KMS-11 (cell line): ENCODE results near the gene RNF220.

Experiments
- H2AFZ ChIP-seq: fragments of 200-600 bp; sonication (generic); 2 replicates; pipeline ENCODE4 v1.6.1; 2016; ENCODE audit warnings: antibody characterized with exemption, mixed run types, low read depth
- H3K27ac ChIP-seq: fragments of 200-600 bp; sonication (generic); 2 replicates; pipeline ENCODE4 v1.6.1; 2016; ENCODE audit warnings: mild to moderate bottlenecking, mixed run types
- H3K27me3 ChIP-seq: fragments of 200-600 bp; sonication (generic); 2 replicates; pipeline ENCODE4 v1.6.1; 2017; ENCODE audit warnings: mild to moderate bottlenecking, low read depth, mixed run types, moderate library complexity; ENCODE audit not compliant: insufficient read depth
- H3K36me3 ChIP-seq: fragments of 200-600 bp; sonication (generic); 2 replicates; pipeline ENCODE4 v1.6.1; 2017; ENCODE audit warnings: mild to moderate bottlenecking, mixed run types; ENCODE audit not compliant: insufficient read depth
- H3K4me1 ChIP-seq: fragments of 200-600 bp; sonication (generic); 2 replicates; pipeline ENCODE4 v1.6.1; 2016; ENCODE audit warnings: mild to moderate bottlenecking, low read depth, mixed run types; ENCODE audit not compliant: poor library complexity, severe bottlenecking
- H3K4me2 ChIP-seq: fragments of 200-600 bp; sonication (generic); 2 replicates; pipeline ENCODE4 v1.7.0; 2016; ENCODE audit warnings: mild to moderate bottlenecking, mixed run types
- H3K4me3 ChIP-seq: fragments of 200-600 bp; sonication (generic); IDR thresholded peaks from 2 replicates; pipeline ENCODE4 v1.6.1; 2017; ENCODE audit warnings: low read depth, low read length, mixed read lengths; ENCODE audit not compliant: insufficient read depth
- H3K79me2 ChIP-seq: fragments of 200-600 bp; sonication (generic); 2 replicates; pipeline ENCODE4 v1.6.1; 2016; ENCODE audit warnings: low read depth, mixed run types; ENCODE audit not compliant: insufficient read depth
- H3K9ac ChIP-seq: fragments of 200-600 bp; sonication (generic); 2 replicates; pipeline ENCODE4 v1.6.1; 2016; ENCODE audit warnings: mild to moderate bottlenecking, mixed run types
- H4K20me1 ChIP-seq: fragments of 200-600 bp; sonication (generic); 2 replicates; pipeline ENCODE4 v1.6.1; 2016; ENCODE audit warnings: mild to moderate bottlenecking, mixed run types; ENCODE audit not compliant: insufficient read depth
- CTCF ChIP-seq: fragments of 200-600 bp; sonication (generic); conservative IDR thresholded peaks from 2 replicates; pipeline ENCODE4 v1.6.1; 2017; ENCODE audit warnings: low read depth, mild to moderate bottlenecking, antibody characterized with exemption, low read length, moderate library complexity, mixed read lengths

The RNF220 gene

GRCh38 chr1:44689447-44689765 is 284.4 kb downstream of the RNF220 start:
- no peak for TF ChIP-seq CTCF
- Histone ChIP-seq H3K4me2 (no peak overlapping the region), H3K4me3 (no peak overlapping the region)

DNA sequence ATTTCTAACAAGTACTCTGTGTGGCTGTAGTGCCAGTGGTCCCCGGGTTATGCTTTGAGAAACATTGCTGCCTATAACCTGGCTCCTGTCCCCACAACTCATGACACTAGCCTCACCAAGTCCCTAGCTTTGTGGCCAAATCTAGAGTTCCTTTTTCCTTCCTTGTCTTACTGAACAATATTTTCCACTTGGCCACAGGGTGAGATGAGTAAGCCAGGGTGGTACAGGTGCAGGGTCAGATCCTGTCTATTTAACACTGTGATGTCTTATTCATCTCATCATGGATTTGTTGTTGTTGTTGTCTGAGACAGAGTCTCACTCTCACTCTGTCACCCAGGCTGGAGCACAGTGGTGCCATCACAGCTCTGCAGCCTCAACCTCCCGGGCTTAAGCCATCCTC is 288.1 kb downstream of the RNF220 start:
- no peak for TF ChIP-seq CTCF
- Histone ChIP-seq H3K79me2 (no peaks in the 10 kb centered on the region), H2AFZ (no peak overlapping the region), H3K36me3 (no peaks in the 10 kb centered on the region), H3K4me3 (no peak overlapping the region), H3K27ac (no peak overlapping the region), H3K9ac (no peak overlapping the region), H3K27me3 (no peaks in the 10 kb centered on the region), H4K20me1 (no peaks in the 10 kb centered on the region), H3K4me2 (no peak overlapping the region), H3K4me1 (peaks cover 7% of the 10 kb centered on the region)

More at GRCh38 chr1:44689447-44689765, 284.4 kb downstream of the RNF220 start:
- Histone ChIP-seq H3K79me2 (no peaks in the 10 kb centered on the region), H3K4me1 (peaks cover 7% of the 10 kb centered on the region), H2AFZ (no peak overlapping the region), H3K36me3 (no peaks in the 10 kb centered on the region), H3K27ac (no peak overlapping the region), H4K20me1 (no peaks in the 10 kb centered on the region), H3K9ac (no peak overlapping the region), H3K27me3 (no peaks in the 10 kb centered on the region)

DNA sequence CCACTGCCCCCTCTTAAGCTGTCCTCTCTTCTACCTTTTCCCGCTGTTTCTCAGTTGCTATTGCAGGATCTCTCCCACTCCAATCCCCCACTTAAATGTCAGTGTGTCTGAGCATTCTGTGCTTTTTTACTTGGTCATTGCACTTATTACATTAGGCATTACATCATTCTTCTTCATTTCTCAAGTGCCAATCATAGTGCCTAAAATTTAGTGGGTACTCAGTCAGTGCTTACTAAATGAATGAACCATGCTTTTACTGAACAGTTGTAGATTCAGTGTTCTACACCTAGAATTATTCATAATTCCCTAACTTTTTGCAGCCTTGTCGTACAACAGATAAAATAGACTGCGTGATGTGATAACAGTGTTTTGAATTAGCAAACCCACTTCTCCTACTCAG is 288.8 kb downstream of the RNF220 start:
- Histone ChIP-seq H4K20me1 (no peaks in the 10 kb centered on the region), H3K4me2 (no peak overlapping the region), H3K36me3 (no peaks in the 10 kb centered on the region), H3K79me2 (no peaks in the 10 kb centered on the region), H2AFZ (no peak overlapping the region), H3K27ac (no peak overlapping the region), H3K27me3 (no peaks in the 10 kb centered on the region), H3K9ac (no peak overlapping the region), H3K4me3 (no peak overlapping the region), H3K4me1 (peaks cover 7% of the 10 kb centered on the region)
- TF ChIP-seq CTCF, result no peak

DNA sequence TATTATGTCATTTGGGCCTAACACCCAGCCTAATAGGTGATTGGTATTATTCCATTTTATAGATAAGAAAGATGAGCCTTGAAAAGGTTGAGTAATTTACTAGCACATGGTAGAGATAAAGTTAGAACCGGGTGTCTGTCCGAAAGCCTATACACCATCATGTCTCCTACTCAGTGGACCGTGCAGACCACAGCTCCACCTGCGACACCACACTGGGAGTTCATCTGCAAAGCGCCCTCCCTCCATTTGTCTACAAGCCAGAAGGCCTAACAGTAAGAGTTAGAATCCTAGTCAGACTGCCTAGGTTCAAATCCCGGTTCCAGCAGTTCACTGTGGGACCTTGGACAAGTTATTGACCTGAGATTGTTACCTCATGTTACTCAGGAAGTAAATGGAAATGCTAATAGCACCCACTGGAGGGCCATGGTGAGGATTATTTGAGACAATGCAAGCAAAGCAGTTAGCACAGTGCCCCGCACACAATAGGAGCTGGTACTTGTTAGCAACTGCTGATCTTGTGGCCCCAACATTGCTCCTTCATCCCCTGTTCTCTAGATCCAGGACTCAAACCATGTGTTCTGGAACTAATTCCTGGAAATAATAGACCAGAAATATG is 289.9 kb downstream of the RNF220 start:
- no peak overlapping the region for H2AFZ ChIP-seq
- no peaks in the 10 kb centered on the region for H3K27me3 ChIP-seq
- H3K4me1 ChIP-seq, result peaks cover 7% of the 10 kb centered on the region

More for the DNA sequence above, 289.9 kb downstream of the RNF220 start:
- Histone ChIP-seq H3K9ac (no peak overlapping the region), H4K20me1 (no peaks in the 10 kb centered on the region), H3K79me2 (no peaks in the 10 kb centered on the region), H3K4me2 (no peak overlapping the region), H3K27ac (no peak overlapping the region), H3K4me3 (no peak overlapping the region), H3K36me3 (no peaks in the 10 kb centered on the region)
- no peak for TF ChIP-seq CTCF
